Transverse colon (tissue), 4 donors: Measurements from ENCODE around the gene CEACAM7. TPM values are rescaled to one million over a fixed set of nuclear protein-coding genes. Genes with fewer than 3 reads are reported as not detected.

ENCODE experiments used
- DNase-seq: peaks from one replicate; pipeline ENCODE4 v3.0.0-alpha.2; 2019
- H3K27ac ChIP-seq, 4 donors: fragments of 200-600 bp; sonication (generic); 2 replicates each; pipeline ENCODE4 v1.5.1; 2016 to 2018; ENCODE audit warnings: inconsistent platforms in 4 of 4
- H3K27me3 ChIP-seq: fragments of 200-600 bp; sonication (generic); 2 replicates; pipeline ENCODE4 v1.5.1; 2017; ENCODE audit warnings: inconsistent platforms
- H3K36me3 ChIP-seq, 4 donors: fragments of 200-600 bp; sonication (generic); 2 replicates each; pipeline ENCODE4 v1.5.1; 2017 to 2019; ENCODE audit warnings: inconsistent platforms in 4 of 4
- H3K4me1 ChIP-seq, 4 donors: fragments of 200-600 bp; sonication (generic); 2 replicates each; pipeline ENCODE4 v1.5.1; 2017 to 2020; ENCODE audit warnings: inconsistent platforms in 4 of 4
- H3K4me3 ChIP-seq, 4 donors: fragments of 200-600 bp; sonication (generic); 1 replicate in 1 of 4; 2 replicates in 3 of 4; pipeline versions ENCODE4 v1.5.1 to v1.6.1; 2017 to 2019; ENCODE audit warnings: inconsistent platforms in 4 of 4
- H3K9me3 ChIP-seq, 2 donors: fragments of 200-600 bp; sonication (generic); 2 replicates each; pipeline ENCODE4 v1.5.1; 2017 to 2019; ENCODE audit warnings: inconsistent platforms in 2 of 2
- EP300 ChIP-seq: sonication (generic); formaldehyde crosslinking; IDR thresholded peaks from one replicate; pipeline ENCODE4 v1.6.1; 2017; ENCODE audit warnings: antibody characterized with exemption, low read depth
- POLR2A ChIP-seq: fragments of 450-650 bp; IDR thresholded peaks from one replicate; pipeline ENCODE4 v1.6.1; 2016; ENCODE audit warnings: antibody characterized with exemption, mild to moderate bottlenecking, moderate library complexity
- POLR2AphosphoS5 ChIP-seq, 3 donors: sonication (generic); formaldehyde crosslinking; IDR thresholded peaks; one replicate each; pipeline ENCODE4 v1.6.1; 2016; ENCODE audit warnings: antibody characterized with exemption in 3 of 3
- WGBS, 2 donors: methylation state at CpG; one replicate each; pipeline ENCODE4 v1.1.5; 2018; ENCODE audit warnings: low coverage in 1 of 2; 5-methylcytosine and 5-hydroxymethylcytosine counted together
- in situ Hi-C, 4 donors: fragments of 200-750 bp; cut with MboI; loops; one replicate each; pipeline versions ENCODE4 v1.15.0 to v1.15.1; 2017; ENCODE audit warnings: low sequenced_read_pairs in 3 of 4, low pct_ligation_motif_present in 1 of 4, low pct_unique_long_range_greater_than_20kb in 1 of 4
- intact Hi-C: fragments of 100-400 bp; cut with DNase I; formaldehyde crosslinking; loops from one replicate; pipeline ENCODE4 v1.15.1; 2023; ENCODE audit warnings: low total_unique reads
- total RNA-seq, 4 donors: library from RNA; depleted of rRNA; stranded (reverse); fragments of >200 nt; gene quantifications; one replicate each; pipeline ENCODE4 v1.1.0, GENCODE V29; 2016
- TF ChIP-seq, protein P1 (sequence below), 5 experiments: fragments of 200-600 bp in 3 of 5; fragments of 450-650 bp in 2 of 5; sonication (generic) in 3 of 5; IDR thresholded peaks; 1 replicate in 2 of 5; 2 replicates in 3 of 5; pipeline ENCODE4 v1.5.1; 2016 to 2017; ENCODE audit warnings: antibody characterized with exemption in 5 of 5, inconsistent platforms in 3 of 5, mild to moderate bottlenecking in 2 of 5, moderate library complexity in 1 of 5

Gene CEACAM7
- total RNA-seq, 4 donors from 2014 or later, result 26.3 to 2,498 (median 1,946) TPM

DNA sequence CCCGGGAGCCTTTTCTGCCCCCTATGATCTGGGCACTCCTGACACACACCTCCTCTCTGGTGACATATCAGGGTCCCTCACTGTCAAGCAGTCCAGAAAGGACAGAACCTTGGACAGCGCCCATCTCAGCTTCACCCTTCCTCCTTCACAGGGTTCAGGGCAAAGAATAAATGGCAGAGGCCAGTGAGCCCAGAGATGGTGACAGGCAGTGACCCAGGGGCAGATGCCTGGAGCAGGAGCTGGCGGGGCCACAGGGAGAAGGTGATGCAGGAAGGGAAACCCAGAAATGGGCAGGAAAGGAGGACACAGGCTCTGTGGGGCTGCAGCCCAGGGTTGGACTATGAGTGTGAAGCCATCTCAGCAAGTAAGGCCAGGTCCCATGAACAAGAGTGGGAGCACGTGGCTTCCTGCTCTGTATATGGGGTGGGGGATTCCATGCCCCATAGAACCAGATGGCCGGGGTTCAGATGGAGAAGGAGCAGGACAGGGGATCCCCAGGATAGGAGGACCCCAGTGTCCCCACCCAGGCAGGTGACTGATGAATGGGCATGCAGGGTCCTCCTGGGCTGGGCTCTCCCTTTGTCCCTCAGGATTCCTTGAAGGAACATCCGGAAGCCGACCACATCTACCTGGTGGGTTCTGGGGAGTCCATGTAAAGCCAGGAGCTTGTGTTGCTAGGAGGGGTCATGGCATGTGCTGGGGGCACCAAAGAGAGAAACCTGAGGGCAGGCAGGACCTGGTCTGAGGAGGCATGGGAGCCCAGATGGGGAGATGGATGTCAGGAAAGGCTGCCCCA lies 8.5 kb upstream of the CEACAM7 start:
- in situ Hi-C loops (no loop called here), intact Hi-C loops (no loop called here)
- 71% methylated on average over 7 of the region's 7 CpGs; no CpG with 5 or more reads in 1 of the 2 donors for WGBS, 2 donors
- Histone ChIP-seq H3K4me3 (no peak overlapping the region), H3K9me3 (no peaks in the 10 kb centered on the region), H3K36me3 (no peaks in the 10 kb centered on the region), H3K27me3 (no peaks in the 10 kb centered on the region), H3K4me1 (peaks cover 0 to 29% (median 15%) of the 10 kb centered on the region in 4 donors), H3K27ac (no peak overlapping the region)
- peak; percentile 31 for DNase-seq
- no peak for TF ChIP-seq POLR2AphosphoS5 (IDR thresholded peaks at IDR 0.05)
- TF ChIP-seq POLR2A, result no peak
- TF ChIP-seq, protein P1, sequence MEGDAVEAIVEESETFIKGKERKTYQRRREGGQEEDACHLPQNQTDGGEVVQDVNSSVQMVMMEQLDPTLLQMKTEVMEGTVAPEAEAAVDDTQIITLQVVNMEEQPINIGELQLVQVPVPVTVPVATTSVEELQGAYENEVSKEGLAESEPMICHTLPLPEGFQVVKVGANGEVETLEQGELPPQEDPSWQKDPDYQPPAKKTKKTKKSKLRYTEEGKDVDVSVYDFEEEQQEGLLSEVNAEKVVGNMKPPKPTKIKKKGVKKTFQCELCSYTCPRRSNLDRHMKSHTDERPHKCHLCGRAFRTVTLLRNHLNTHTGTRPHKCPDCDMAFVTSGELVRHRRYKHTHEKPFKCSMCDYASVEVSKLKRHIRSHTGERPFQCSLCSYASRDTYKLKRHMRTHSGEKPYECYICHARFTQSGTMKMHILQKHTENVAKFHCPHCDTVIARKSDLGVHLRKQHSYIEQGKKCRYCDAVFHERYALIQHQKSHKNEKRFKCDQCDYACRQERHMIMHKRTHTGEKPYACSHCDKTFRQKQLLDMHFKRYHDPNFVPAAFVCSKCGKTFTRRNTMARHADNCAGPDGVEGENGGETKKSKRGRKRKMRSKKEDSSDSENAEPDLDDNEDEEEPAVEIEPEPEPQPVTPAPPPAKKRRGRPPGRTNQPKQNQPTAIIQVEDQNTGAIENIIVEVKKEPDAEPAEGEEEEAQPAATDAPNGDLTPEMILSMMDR (IDR thresholded peaks at IDR 0.05), result no peak
- no peak for TF ChIP-seq EP300

DNA sequence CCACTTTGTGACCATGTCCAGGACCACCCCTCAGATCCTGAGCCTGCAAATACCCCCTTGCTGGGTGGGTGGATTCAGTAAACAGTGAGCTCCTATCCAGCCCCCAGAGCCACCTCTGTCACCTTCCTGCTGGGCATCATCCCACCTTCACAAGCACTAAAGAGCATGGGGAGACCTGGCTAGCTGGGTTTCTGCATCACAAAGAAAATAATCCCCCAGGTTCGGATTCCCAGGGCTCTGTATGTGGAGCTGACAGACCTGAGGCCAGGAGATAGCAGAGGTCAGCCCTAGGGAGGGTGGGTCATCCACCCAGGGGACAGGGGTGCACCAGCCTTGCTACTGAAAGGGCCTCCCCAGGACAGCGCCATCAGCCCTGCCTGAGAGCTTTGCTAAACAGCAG lies 7.7 kb upstream of the CEACAM7 start:
- H3K4me1 ChIP-seq, result peaks cover 0 to 29% (median 15%) of the 10 kb centered on the region in 4 donors
- DNase-seq, result peak; percentile 5
- H3K27ac ChIP-seq, result no peak overlapping the region
- no peaks in the 10 kb centered on the region for H3K9me3 ChIP-seq
- WGBS, 2 donors, result 27% methylated on average over 1 of the region's 2 CpGs; no CpG with 5 or more reads in 1 of the 2 donors
- no peaks in the 10 kb centered on the region for H3K36me3 ChIP-seq
- TF ChIP-seq, protein P1 (IDR thresholded peaks at IDR 0.05), result no peak
- no peak for TF ChIP-seq POLR2A
- no peak for TF ChIP-seq EP300
- no peak for TF ChIP-seq POLR2AphosphoS5 (IDR thresholded peaks at IDR 0.05)
- in situ Hi-C loops (no loop called here), intact Hi-C loops (no loop called here)
- H3K4me3 ChIP-seq, result no peak overlapping the region
- no peaks in the 10 kb centered on the region for H3K27me3 ChIP-seq

DNA sequence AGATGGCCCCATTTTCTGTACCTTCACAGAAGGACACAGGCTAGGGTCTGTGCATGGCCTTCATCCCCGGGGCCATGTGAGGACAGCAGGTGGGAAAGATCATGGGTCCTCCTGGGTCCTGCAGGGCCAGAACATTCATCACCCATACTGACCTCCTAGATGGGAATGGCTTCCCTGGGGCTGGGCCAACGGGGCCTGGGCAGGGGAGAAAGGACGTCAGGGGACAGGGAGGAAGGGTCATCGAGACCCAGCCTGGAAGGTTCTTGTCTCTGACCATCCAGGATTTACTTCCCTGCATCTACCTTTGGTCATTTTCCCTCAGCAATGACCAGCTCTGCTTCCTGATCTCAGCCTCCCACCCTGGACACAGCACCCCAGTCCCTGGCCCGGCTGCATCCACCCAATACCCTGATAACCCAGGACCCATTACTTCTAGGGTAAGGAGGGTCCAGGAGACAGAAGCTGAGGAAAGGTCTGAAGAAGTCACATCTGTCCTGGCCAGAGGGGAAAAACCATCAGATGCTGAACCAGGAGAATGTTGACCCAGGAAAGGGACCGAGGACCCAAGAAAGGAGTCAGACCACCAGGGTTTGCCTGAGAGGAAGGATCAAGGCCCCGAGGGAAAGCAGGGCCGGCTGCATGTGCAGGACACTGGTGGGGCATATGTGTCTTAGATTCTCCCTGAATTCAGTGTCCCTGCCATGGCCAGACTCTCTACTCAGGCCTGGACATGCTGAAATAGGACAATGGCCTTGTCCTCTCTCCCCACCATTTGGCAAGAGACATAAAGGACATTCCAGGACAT lies 7.0 kb upstream of the CEACAM7 start:
- in situ Hi-C loops (no loop called here), intact Hi-C loops (no loop called here)
- WGBS, 2 donors, result 74 to 79% methylated on average over 2 to 8 of the region's 8 CpGs
- DNase-seq, result peak; percentile 4
- Histone ChIP-seq H3K36me3 (no peaks in the 10 kb centered on the region), H3K9me3 (no peaks in the 10 kb centered on the region), H3K4me3 (no peak overlapping the region), H3K27ac (no peak overlapping the region), H3K27me3 (no peaks in the 10 kb centered on the region), H3K4me1 (peaks cover 0 to 23% (median 15%) of the 10 kb centered on the region in 4 donors)
- TF ChIP-seq POLR2A (no peak), EP300 (no peak), POLR2AphosphoS5 (IDR thresholded peaks at IDR 0.05) (no peak)
- TF ChIP-seq, protein P1 (IDR thresholded peaks at IDR 0.05), result no peak

DNA sequence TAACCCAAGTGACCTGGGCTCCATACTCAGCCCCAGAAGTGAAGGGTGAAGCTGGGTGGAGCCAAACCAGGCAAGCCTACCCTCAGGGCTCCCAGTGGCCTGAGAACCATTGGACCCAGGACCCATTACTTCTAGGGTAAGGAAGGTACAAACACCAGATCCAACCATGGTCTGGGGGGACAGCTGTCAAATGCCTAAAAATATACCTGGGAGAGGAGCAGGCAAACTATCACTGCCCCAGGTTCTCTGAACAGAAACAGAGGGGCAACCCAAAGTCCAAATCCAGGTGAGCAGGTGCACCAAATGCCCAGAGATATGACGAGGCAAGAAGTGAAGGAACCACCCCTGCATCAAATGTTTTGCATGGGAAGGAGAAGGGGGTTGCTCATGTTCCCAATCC lies 6.1 kb upstream of the CEACAM7 start:
- H3K36me3 ChIP-seq, result no peaks in the 10 kb centered on the region
- 67% methylated on average over 1 of the region's 1 CpG; no CpG with 5 or more reads in 1 of the 2 donors for WGBS, 2 donors
- no peaks in the 10 kb centered on the region for H3K9me3 ChIP-seq
- no peaks in the 10 kb centered on the region for H3K27me3 ChIP-seq
- H3K4me3 ChIP-seq, result no peak overlapping the region
- TF ChIP-seq, protein P1 (IDR thresholded peaks at IDR 0.05), result no peak
- no peak for TF ChIP-seq POLR2A
- peaks cover 0 to 14% (median 8%) of the 10 kb centered on the region in 4 donors for H3K4me1 ChIP-seq
- no peak overlapping the region for H3K27ac ChIP-seq
- intact Hi-C loops, result no loop called here
- no peak for DNase-seq
- in situ Hi-C loops, result no loop called here
